HG03571 (cell line): ENCODE measurements around the gene ANO9.
"Not testable (repeated sequence)": the region's sequence is repeated elsewhere in the genome, so short reads cannot be mapped to it uniquely, and the experiment has no call there.

Source experiments
- ATAC-seq: cut with Tn5 transposase; IDR thresholded peaks from one replicate; pipeline ENCODE4 v1.9.1; 2021; ENCODE audit not compliant: unreplicated experiment

Gene ANO9

GRCh38 chr11:437228-437870 lies 4.5 kb downstream of the ANO9 start:
- ATAC-seq, result no peak

DNA sequence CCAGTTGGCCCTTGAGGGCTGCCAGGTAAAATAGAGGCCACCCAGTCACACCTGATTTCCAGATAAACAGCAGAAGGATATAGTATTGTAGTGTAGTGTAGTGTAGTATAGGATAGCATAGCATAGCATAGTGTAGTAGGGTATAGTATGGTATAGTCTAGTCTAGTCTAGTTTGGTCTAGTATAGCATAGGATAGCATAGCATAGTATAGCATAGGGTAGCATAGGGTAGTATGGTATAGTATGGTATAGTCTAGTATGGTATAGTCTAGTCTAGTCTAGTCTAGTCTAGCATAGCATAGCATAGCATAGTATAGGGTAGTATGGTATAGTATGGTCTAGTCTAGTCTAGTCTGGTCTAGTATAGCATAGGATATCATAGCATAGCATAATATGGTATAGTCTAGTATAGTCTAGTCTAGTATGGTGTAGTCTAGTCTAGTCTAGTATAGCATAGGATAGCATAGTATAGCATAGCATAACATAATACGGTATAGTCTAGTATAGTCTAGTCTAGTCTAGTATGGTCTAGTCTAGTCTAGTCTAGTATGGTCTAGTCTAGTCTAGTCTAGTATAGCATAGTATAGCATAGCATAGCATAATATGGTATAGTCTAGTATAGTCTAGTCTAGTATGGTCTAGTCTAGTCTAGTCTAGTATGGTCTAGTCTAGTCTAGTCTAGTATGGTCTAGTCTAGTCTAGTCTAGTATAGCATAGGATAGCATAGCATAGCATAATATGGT lies 6.6 kb downstream of the ANO9 start:
- ATAC-seq, result not testable (repeated sequence)

DNA sequence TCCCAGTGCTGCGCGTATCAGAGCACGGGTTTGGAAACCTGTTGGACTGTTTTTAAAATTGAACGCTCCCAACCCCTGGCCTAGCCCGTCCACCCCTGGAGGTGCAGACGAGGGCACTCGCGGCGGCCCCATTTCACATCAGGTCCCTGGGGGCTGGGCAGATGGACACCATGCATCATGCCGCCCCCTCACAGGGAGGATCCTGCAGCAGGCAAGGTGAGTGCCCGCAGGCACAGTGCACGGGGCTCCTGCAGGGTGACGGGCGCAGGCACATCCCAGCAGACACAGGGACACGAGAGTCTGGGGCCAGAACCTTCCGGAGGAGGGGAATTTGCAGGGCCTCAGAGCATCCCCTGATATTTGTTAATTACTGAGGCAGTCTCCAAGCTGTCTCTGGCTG lies 7.3 kb downstream of the ANO9 start:
- no peak for ATAC-seq

DNA sequence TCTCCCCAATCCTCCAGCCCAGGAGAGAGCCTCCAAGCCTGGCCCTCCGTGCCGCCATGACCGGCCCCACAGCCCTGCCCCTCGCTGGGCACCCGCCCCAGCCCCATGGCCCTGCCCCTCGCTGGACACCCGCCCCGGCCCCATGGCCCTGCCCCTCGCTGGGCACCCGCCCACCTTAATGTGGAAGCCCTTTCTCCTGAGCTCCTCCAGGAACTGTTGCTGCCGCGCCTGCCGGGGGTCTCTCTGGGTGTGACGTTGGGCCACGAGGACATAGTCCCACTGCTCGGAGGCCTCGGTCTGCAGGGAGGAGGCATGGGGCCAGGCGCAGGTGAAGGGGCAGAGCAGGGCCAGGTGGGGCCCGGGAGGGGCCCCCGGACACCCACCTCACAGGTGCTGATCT lies 8.2 kb downstream of the ANO9 start:
- ATAC-seq, result no peak

GRCh38 chr11:433111-433510 lies 8.7 kb downstream of the ANO9 start:
- no peak for ATAC-seq

- no peak for ATAC-seq
Measured at GRCh38 chr11:432501-433100, 9.2 kb downstream of the ANO9 start.

GRCh38 chr11:431921-432320 lies 9.9 kb downstream of the ANO9 start:
- ATAC-seq, result no peak

GRCh38 chr11:429931-430456 lies 11.8 kb downstream of the ANO9 start:
- ATAC-seq, result no peak

DNA sequence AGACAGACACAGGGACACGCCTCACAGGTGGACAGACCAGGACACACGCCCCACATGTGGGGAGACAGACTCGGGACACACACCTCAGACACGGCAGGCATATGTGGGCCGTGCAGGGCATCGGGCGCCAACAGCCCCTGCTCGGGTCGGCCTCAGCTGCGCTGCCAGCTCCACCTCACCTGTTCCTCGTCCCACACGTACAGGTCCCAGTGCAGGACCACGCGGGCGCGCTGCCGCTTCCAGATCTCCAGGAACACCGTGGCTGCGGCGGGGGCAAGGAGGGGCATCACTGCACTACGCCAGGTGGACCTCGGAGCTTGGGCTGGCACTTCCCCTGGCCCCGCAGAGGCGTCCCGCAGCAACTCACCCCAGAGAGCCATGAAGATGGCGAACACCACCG lies 12.4 kb downstream of the ANO9 start:
- ATAC-seq, result no peak

DNA sequence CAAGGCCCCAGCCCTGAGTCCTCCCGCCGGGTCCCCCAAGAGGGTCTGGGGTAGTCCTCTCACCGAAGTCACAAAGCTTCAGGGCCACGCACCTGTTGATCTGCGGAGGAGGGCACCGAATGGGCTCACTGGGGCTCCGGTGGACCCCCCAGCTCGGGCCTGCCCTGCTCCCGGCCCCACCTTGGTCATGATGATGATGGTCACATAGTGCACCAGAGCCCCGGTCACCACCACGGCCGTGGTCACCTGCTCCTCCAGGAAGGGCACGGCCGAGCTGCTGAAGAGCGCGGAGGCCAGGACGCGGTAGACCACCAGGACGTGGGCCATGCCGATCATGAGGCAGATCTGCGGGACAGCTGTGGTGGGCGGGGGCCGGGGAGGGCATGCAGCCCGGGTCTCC lies 13.5 kb downstream of the ANO9 start:
- no peak for ATAC-seq

GRCh38 chr11:426851-427250 lies 15.0 kb downstream of the ANO9 start:
- ATAC-seq, result no peak

- no peak for ATAC-seq
Measured at GRCh38 chr11:425301-425700, 16.5 kb downstream of the ANO9 start.

DNA sequence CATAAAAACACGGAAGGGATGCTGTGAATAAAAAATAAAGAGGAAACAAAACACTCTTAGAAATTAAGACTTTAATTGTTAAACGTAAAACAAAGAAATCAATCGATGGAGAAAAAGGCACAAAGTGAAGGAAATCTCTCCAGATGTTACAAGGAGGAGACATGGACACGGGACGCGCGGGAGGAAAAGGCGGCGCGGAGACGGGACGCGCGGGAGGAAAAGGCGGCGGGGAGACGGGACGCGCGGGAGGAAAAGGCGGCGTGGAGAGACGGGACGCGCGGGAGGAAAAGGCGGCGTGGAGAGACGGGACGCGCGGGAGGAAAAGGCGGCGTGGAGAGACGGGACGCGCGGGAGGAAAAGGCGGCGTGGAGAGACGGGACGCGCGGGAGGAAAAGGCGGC lies 17.0 kb downstream of the ANO9 start:
- not testable (repeated sequence) for ATAC-seq

DNA sequence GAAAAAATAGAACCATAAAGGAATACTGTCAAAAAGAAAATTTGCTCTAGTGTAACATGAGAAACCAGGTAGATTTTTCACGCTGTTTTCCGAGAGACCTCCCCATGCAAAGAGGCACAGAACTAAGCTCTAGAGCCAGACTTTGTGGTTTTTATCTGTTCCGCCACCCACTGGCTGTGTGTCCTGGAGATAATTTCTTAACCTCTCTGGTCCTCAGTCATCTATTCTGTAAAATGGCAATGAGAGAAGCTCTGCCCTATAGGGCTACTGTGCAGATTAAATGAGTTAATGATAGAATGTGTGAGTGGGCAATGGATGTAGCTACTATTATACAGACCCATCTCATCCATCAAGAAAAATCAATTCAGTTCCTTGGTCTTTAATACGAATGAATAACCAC lies 17.6 kb downstream of the ANO9 start:
- no peak for ATAC-seq

GRCh38 chr11:422249-422656 lies 19.6 kb downstream of the ANO9 start:
- no peak for ATAC-seq

GRCh38 chr11:420911-421321 lies 20.9 kb downstream of the ANO9 start:
- ATAC-seq, result no peak

GRCh38 chr11:420054-420910 lies 21.5 kb downstream of the ANO9 start:
- ATAC-seq, result no peak

GRCh38 chr11:419248-420005 lies 22.4 kb downstream of the ANO9 start:
- ATAC-seq, result no peak

GRCh38 chr11:418343-419247 lies 23.2 kb downstream of the ANO9 start:
- no peak for ATAC-seq
